Endodermal cell (in vitro differentiated cells): ENCODE measurements around the gene CFAP47. TPM values are rescaled to one million over a fixed set of nuclear protein-coding genes. Genes with fewer than 3 reads are reported as not detected.
"Not testable (repeated sequence)": the region's sequence is repeated elsewhere in the genome, so short reads cannot be mapped to it uniquely, and the experiment has no call there.

Experiments used
- DNase-seq: peaks from one replicate; pipeline ENCODE4 v3.0.0-alpha.2; 2017
- H3K27ac ChIP-seq: 2 replicates; pipeline ENCODE4 v1.5.1; 2013; ENCODE audit warnings: mild to moderate bottlenecking, low read depth, low read length, moderate library complexity
- H3K27me3 ChIP-seq: 2 replicates; pipeline ENCODE4 v1.6.1; 2013; ENCODE audit warnings: mild to moderate bottlenecking, low read length, moderate library complexity; ENCODE audit not compliant: insufficient read depth, control insufficient read depth, poor library complexity, severe bottlenecking
- H3K36me3 ChIP-seq: 2 replicates; pipeline ENCODE4 v1.7.0; 2013; ENCODE audit warnings: mild to moderate bottlenecking, low read length, moderate library complexity; ENCODE audit not compliant: control insufficient read depth, insufficient read depth
- H3K4me1 ChIP-seq: one replicate; pipeline ENCODE4 v1.7.0; 2013; ENCODE audit warnings: low read length; ENCODE audit not compliant: control insufficient read depth, insufficient read depth
- H3K4me3 ChIP-seq: 2 replicates; pipeline ENCODE4 v1.5.1; 2013; ENCODE audit warnings: mild to moderate bottlenecking, low read length, moderate library complexity
- H3K9ac ChIP-seq: 2 replicates; pipeline ENCODE4 v1.6.1; 2013; ENCODE audit warnings: mild to moderate bottlenecking, low read length, moderate library complexity; ENCODE audit not compliant: poor library complexity, severe bottlenecking; ENCODE audit errors: extremely low read depth
- H3K9me3 ChIP-seq: 2 replicates; pipeline ENCODE4 v1.6.1; 2013; ENCODE audit warnings: mild to moderate bottlenecking, low read length, moderate library complexity; ENCODE audit not compliant: control insufficient read depth
- H3K27ac Mint-ChIP-seq: 2 replicates; pipeline ENCODE4 v1.8.0; 2020; ENCODE audit warnings: mixed read lengths
- H3K27me3 Mint-ChIP-seq: 2 replicates; pipeline ENCODE4 v1.8.0; 2021; ENCODE audit warnings: mild to moderate bottlenecking, mixed read lengths; ENCODE audit not compliant: insufficient read depth
- H3K36me3 Mint-ChIP-seq: 2 replicates; pipeline ENCODE4 v1.8.0; 2020; ENCODE audit warnings: low read depth, mixed read lengths
- H3K4me1 Mint-ChIP-seq: 2 replicates; pipeline ENCODE4 v1.8.0; 2020; ENCODE audit warnings: mixed read lengths
- H3K4me3 Mint-ChIP-seq: 2 replicates; pipeline ENCODE4 v1.8.0; 2020; ENCODE audit warnings: mild to moderate bottlenecking, moderate library complexity, mixed read lengths
- H3K9me3 Mint-ChIP-seq: 2 replicates; pipeline ENCODE4 v1.8.0; 2020; ENCODE audit warnings: mild to moderate bottlenecking, mixed read lengths
- CTCF ChIP-seq: fragments of 200-600 bp; sonication (generic); conservative IDR thresholded peaks from 2 replicates; pipeline ENCODE4 v1.5.0; 2021; ENCODE audit warnings: antibody characterized with exemption, mild to moderate bottlenecking
- WGBS, 2 experiments: methylation state at CpG; one replicate each; pipeline versions ENCODE4 v1.1.5 to v1.1.7; 2013; ENCODE audit warnings: missing lambda C conversion rate in 2 of 2, mixed read lengths in 1 of 2; ENCODE audit not compliant: insufficient coverage in 1 of 2, insufficient read length in 1 of 2; 5-methylcytosine and 5-hydroxymethylcytosine counted together
- total RNA-seq, 2 donors: library from RNA; stranded (reverse); fragmentation: NEBNext Ultra II Directional in 1 of 2; extraction: Animal tissue kit (Norgen Biotek cat#: 25700) in 1 of 2; gene quantifications; 2 replicates in 1 of 2; 3 replicates in 1 of 2; pipeline ENCODE4 v1.2.1, GENCODE V29; 2021

The CFAP47 gene
- total RNA-seq, 2 donors from 2014 or later: 0.26 to 0.55 TPM

- DNase-seq: no peak
Measured at GRCh38 chrX:36218801-36219200, 299.3 kb downstream of the CFAP47 start.

GRCh38 chrX:36234840-36235528, 315.4 kb downstream of the CFAP47 start:
- not testable (repeated sequence) for H3K9ac ChIP-seq, H3K36me3 Mint-ChIP-seq, H3K27ac ChIP-seq, H3K4me1 Mint-ChIP-seq, H3K27ac Mint-ChIP-seq, H3K27me3 Mint-ChIP-seq, H3K4me1 ChIP-seq, H3K36me3 ChIP-seq, DNase-seq, H3K4me3 Mint-ChIP-seq, H3K27me3 ChIP-seq, H3K9me3 ChIP-seq, H3K4me3 ChIP-seq
- WGBS, 2 experiments: 96% methylated on average over 21 of the region's 21 CpGs; no CpG with 5 or more reads in 1 of the 2 experiments
- H3K9me3 Mint-ChIP-seq: peaks cover 33% of the 10 kb centered on the region

More at GRCh38 chrX:36218801-36219200, 299.3 kb downstream of the CFAP47 start:
- peak overlapping the region; percentile 41 for H3K27ac Mint-ChIP-seq
- no peaks in the 10 kb centered on the region for H3K27me3 Mint-ChIP-seq
- H3K36me3 Mint-ChIP-seq: no peaks in the 10 kb centered on the region
- no peak overlapping the region for H3K4me3 Mint-ChIP-seq
- Histone ChIP-seq H3K4me1 (no peaks in the 10 kb centered on the region), H3K4me3 (no peak overlapping the region), H3K9me3 (no peaks in the 10 kb centered on the region), H3K36me3 (no peaks in the 10 kb centered on the region), H3K27ac (no peak overlapping the region), H3K9ac (no peak overlapping the region), H3K27me3 (no peaks in the 10 kb centered on the region)
- 30% methylated on average over 1 of the region's 1 CpG; no CpG with 5 or more reads in 1 of the 2 experiments for WGBS, 2 experiments
- H3K9me3 Mint-ChIP-seq: peaks cover 35% of the 10 kb centered on the region
- TF ChIP-seq CTCF: no peak
- peaks cover 13% of the 10 kb centered on the region for H3K4me1 Mint-ChIP-seq

- H3K9ac ChIP-seq: no peak overlapping the region
Measured at GRCh38 chrX:36241397-36241796, 321.9 kb downstream of the CFAP47 start.

More at GRCh38 chrX:36241397-36241796, 321.9 kb downstream of the CFAP47 start:
- Histone ChIP-seq H3K27me3 (no peaks in the 10 kb centered on the region), H3K9me3 (no peaks in the 10 kb centered on the region), H3K27ac (no peak overlapping the region), H3K4me1 (no peaks in the 10 kb centered on the region), H3K36me3 (no peaks in the 10 kb centered on the region), H3K4me3 (no peak overlapping the region)
- Mint-ChIP-seq H3K27ac (no peak overlapping the region), H3K36me3 (no peaks in the 10 kb centered on the region), H3K27me3 (no peaks in the 10 kb centered on the region), H3K4me3 (no peak overlapping the region), H3K4me1 (no peaks in the 10 kb centered on the region), H3K9me3 (peaks cover 39% of the 10 kb centered on the region)
- 60 to 81% methylated on average over 1 of the region's 1 CpG for WGBS, 2 experiments
- peak; percentile 47 for DNase-seq
- TF ChIP-seq CTCF: peak; percentile 44
